Neural cell (in vitro differentiated cells): ENCODE measurements around the gene PRRG3. TPM values are rescaled to one million over a fixed set of nuclear protein-coding genes. Genes with fewer than 3 reads are reported as not detected.

Experiments used
- H2AFZ ChIP-seq: fragments of 200-600, 300-800 bp; sonication (generic), shearing (Covaris generic); 2 replicates; pipeline ENCODE4 v1.6.0; 2014; ENCODE audit warnings: low read depth, mild to moderate bottlenecking, antibody characterized with exemption, low read length, moderate library complexity
- H3F3A ChIP-seq: fragments of 200-600 bp; shearing (Covaris generic); 2 replicates; pipeline ENCODE4 v1.6.1; 2016; ENCODE audit warnings: mild to moderate bottlenecking, moderate library complexity, mixed read lengths, antibody characterized with exemption, low read length; ENCODE audit not compliant: insufficient read depth, poor library complexity, severe bottlenecking
- H3K27ac ChIP-seq: fragments of 200-600, 300-800 bp; sonication (generic), shearing (Covaris generic); 2 replicates; pipeline ENCODE4 v1.5.1; 2014; ENCODE audit warnings: mild to moderate bottlenecking, low read length, moderate library complexity
- H3K27me3 ChIP-seq: fragments of 300-800, 200-600 bp; sonication (generic), shearing (Covaris generic); 2 replicates; pipeline ENCODE4 v1.6.0; 2014; ENCODE audit warnings: mild to moderate bottlenecking, low read depth, low read length, moderate library complexity; ENCODE audit not compliant: insufficient read depth
- H3K36me3 ChIP-seq: fragments of 300-800, 200-600 bp; sonication (generic), shearing (Covaris generic); 2 replicates; pipeline ENCODE4 v1.5.1; 2014; ENCODE audit warnings: mild to moderate bottlenecking, antibody characterized with exemption, low read length, moderate library complexity; ENCODE audit not compliant: insufficient read depth
- H3K4me2 ChIP-seq: fragments of 300-800, 200-600 bp; sonication (generic), shearing (Covaris generic); 2 replicates; pipeline ENCODE4 v1.6.0; 2014; ENCODE audit warnings: mild to moderate bottlenecking, low read length
- H3K4me3 ChIP-seq: fragments of 300-800, 200-600 bp; sonication (generic), shearing (Covaris generic); 2 replicates; pipeline ENCODE4 v1.5.1; 2014; ENCODE audit warnings: mild to moderate bottlenecking, low read length, moderate library complexity
- H3K79me2 ChIP-seq: fragments of 200-600 bp; shearing (Covaris generic); replicated peaks from 2 replicates; pipeline ENCODE4 v1.6.0; 2014; ENCODE audit warnings: mild to moderate bottlenecking, low read length, moderate library complexity; ENCODE audit not compliant: insufficient read depth
- H3K9ac ChIP-seq: fragments of 300-800, 200-600 bp; sonication (generic), shearing (Covaris generic); 2 replicates; pipeline ENCODE4 v1.6.1; 2016; ENCODE audit warnings: mild to moderate bottlenecking, low read length, mixed read lengths
- H3K9me2 ChIP-seq: fragments of 200-600 bp; shearing (Covaris generic); 2 replicates; pipeline ENCODE4 v1.6.1; 2016; ENCODE audit warnings: mild to moderate bottlenecking, low read length, mixed read lengths; ENCODE audit not compliant: insufficient read depth
- H3K9me3 ChIP-seq: fragments of 200-600, 300-800 bp; sonication (generic), shearing (Covaris generic); 2 replicates; pipeline ENCODE4 v1.6.1; 2016; ENCODE audit warnings: mild to moderate bottlenecking, mixed run types, low read length, moderate library complexity, mixed read lengths
- H4K20me1 ChIP-seq: fragments of 200-600 bp; shearing (Covaris generic); 2 replicates; pipeline ENCODE4 v1.6.1; 2016; ENCODE audit warnings: mild to moderate bottlenecking, mixed run types; ENCODE audit not compliant: insufficient read depth
- CTCF ChIP-seq: fragments of 450-650 bp; IDR thresholded peaks from 2 replicates; pipeline ENCODE4 v1.5.1; 2014; ENCODE audit warnings: antibody characterized with exemption, mild to moderate bottlenecking, moderate library complexity; ENCODE audit not compliant: poor library complexity, severe bottlenecking
- EP300 ChIP-seq: fragments of 450-650 bp; conservative IDR thresholded peaks from 2 replicates; pipeline ENCODE4 v1.6.1; 2014; ENCODE audit warnings: antibody characterized with exemption, mild to moderate bottlenecking, moderate library complexity; ENCODE audit not compliant: poor library complexity, severe bottlenecking
- EZH2 ChIP-seq: fragments of 200-600, 300-800 bp; shearing (Covaris generic), sonication (generic); IDR thresholded peaks from 2 replicates; pipeline ENCODE4 v1.6.1; 2014; ENCODE audit warnings: antibody characterized with exemption, low read length, borderline replicate concordance, mild to moderate bottlenecking; ENCODE audit not compliant: insufficient read depth, poor library complexity, severe bottlenecking
- MXI1 ChIP-seq: fragments of 450-650 bp; conservative IDR thresholded peaks from 2 replicates; pipeline ENCODE4 v1.6.1; 2014; ENCODE audit warnings: antibody characterized with exemption, mild to moderate bottlenecking; ENCODE audit not compliant: poor library complexity, severe bottlenecking
- POLR2AphosphoS5 ChIP-seq: IDR thresholded peaks from 2 replicates; pipeline ENCODE4 v1.6.1; 2012
- RAD21 ChIP-seq: fragments of 450-650 bp; conservative IDR thresholded peaks from 2 replicates; pipeline ENCODE4 v1.6.1; 2014; ENCODE audit warnings: antibody characterized with exemption, mild to moderate bottlenecking, moderate library complexity
- REST ChIP-seq: IDR thresholded peaks from 2 replicates; pipeline ENCODE4 v1.6.1; 2012; ENCODE audit warnings: borderline replicate concordance
- SMC3 ChIP-seq: fragments of 450-650 bp; conservative IDR thresholded peaks from 2 replicates; pipeline ENCODE4 v1.6.1; 2014; ENCODE audit warnings: antibody characterized with exemption, mild to moderate bottlenecking, moderate library complexity; ENCODE audit not compliant: poor library complexity
- TAF1 ChIP-seq: IDR thresholded peaks from 2 replicates; pipeline ENCODE4 v1.6.1; 2012; ENCODE audit warnings: low read depth
- polyA plus RNA-seq: library from polyadenylated mRNA; depleted of rRNA; stranded (reverse); fragments of >200 nt; gene quantifications from 2 replicates; pipeline ENCODE4 v1.2.3, GENCODE V29; 2014

The PRRG3 gene
- polyA plus RNA-seq, 1 donor from 2014 or later = not detected

DNA sequence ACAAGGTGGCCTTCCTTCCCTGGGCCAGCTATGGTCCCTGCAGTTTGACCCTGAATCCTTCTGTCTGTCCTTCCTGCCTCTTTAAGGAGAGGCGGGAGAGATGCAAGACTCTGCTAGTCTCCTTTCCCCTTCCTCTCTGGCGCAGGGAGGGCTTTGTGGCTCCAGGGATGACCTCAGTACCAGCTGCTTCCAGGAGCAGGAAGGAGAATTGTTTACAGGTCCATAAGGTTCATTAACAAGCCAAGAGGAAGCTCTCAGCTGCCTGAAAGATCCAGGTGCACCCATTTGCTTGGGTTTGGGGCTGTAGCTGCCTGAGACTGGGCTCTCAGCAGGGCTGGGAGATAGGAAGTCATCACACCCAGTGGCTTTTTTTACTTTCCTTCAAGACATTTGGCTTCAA lies 16.5 kb downstream of the PRRG3 start:
- no peaks in the 10 kb centered on the region for H3K9me3 ChIP-seq
- no peak overlapping the region for H3K9ac ChIP-seq
- no peak overlapping the region for H3K27ac ChIP-seq
- H3K4me3 ChIP-seq = no peak overlapping the region
- H3K79me2 ChIP-seq = no peaks in the 10 kb centered on the region
- no peak overlapping the region for H2AFZ ChIP-seq
- no peaks in the 10 kb centered on the region for H4K20me1 ChIP-seq
- TF ChIP-seq POLR2AphosphoS5 (no peak), RAD21 (no peak), SMC3 (no peak), TAF1 (no peak), EP300 (no peak)
- no peaks in the 10 kb centered on the region for H3K9me2 ChIP-seq
- H3K4me2 ChIP-seq = no peak overlapping the region
- no peaks in the 10 kb centered on the region for H3F3A ChIP-seq
- no peaks in the 10 kb centered on the region for H3K36me3 ChIP-seq
- no peaks in the 10 kb centered on the region for H3K27me3 ChIP-seq

GRCh38 chrX:151712253-151712652 lies 17.0 kb downstream of the PRRG3 start:
- Histone ChIP-seq H3K27me3 (no peaks in the 10 kb centered on the region), H3K9me2 (no peaks in the 10 kb centered on the region)
- TF ChIP-seq RAD21 (no peak), CTCF (no peak), SMC3 (no peak), POLR2AphosphoS5 (no peak), TAF1 (no peak), REST (no peak), EZH2 (no peak), MXI1 (no peak), EP300 (no peak)

GRCh38 chrX:151713849-151714248 lies 18.6 kb downstream of the PRRG3 start:
- no peaks in the 10 kb centered on the region for H3K79me2 ChIP-seq
- no peaks in the 10 kb centered on the region for H3K27me3 ChIP-seq
- no peak overlapping the region for H3K27ac ChIP-seq
- no peaks in the 10 kb centered on the region for H3K9me2 ChIP-seq
- H3F3A ChIP-seq = no peaks in the 10 kb centered on the region
- H2AFZ ChIP-seq = no peak overlapping the region
- no peak overlapping the region for H3K9ac ChIP-seq
- TF ChIP-seq TAF1 = no peak
- TF ChIP-seq REST = no peak
- no peak for TF ChIP-seq EP300
- no peak for TF ChIP-seq EZH2
- TF ChIP-seq MXI1 = no peak
- TF ChIP-seq SMC3 = peak; percentile 12
- no peak for TF ChIP-seq POLR2AphosphoS5
- TF ChIP-seq RAD21 = no peak
- H3K4me3 ChIP-seq = no peak overlapping the region
- H3K9me3 ChIP-seq = no peaks in the 10 kb centered on the region
- H3K36me3 ChIP-seq = no peaks in the 10 kb centered on the region
- H4K20me1 ChIP-seq = no peaks in the 10 kb centered on the region
- H3K4me2 ChIP-seq = no peak overlapping the region

More at GRCh38 chrX:151712253-151712652, 17.0 kb downstream of the PRRG3 start:
- Histone ChIP-seq H3K4me3 (no peak overlapping the region), H3K36me3 (no peaks in the 10 kb centered on the region), H3F3A (no peaks in the 10 kb centered on the region), H3K4me2 (no peak overlapping the region), H3K79me2 (no peaks in the 10 kb centered on the region), H2AFZ (no peak overlapping the region), H3K9me3 (no peaks in the 10 kb centered on the region), H3K9ac (no peak overlapping the region), H4K20me1 (no peaks in the 10 kb centered on the region), H3K27ac (no peak overlapping the region)
